Jurkat, Clone E6-1 (cell line): ENCODE data around the gene ADM.

ENCODE experiments used
- DNase-seq: peaks from one replicate; pipeline ENCODE4 v3.0.0-alpha.2; 2011; ENCODE audit warnings: low read depth, low spot score
- H3K4me3 ChIP-seq: 2 replicates; pipeline ENCODE4 v1.5.1; 2011; ENCODE audit warnings: mild to moderate bottlenecking, low read length, control low read depth, moderate library complexity

The ADM gene

DNA sequence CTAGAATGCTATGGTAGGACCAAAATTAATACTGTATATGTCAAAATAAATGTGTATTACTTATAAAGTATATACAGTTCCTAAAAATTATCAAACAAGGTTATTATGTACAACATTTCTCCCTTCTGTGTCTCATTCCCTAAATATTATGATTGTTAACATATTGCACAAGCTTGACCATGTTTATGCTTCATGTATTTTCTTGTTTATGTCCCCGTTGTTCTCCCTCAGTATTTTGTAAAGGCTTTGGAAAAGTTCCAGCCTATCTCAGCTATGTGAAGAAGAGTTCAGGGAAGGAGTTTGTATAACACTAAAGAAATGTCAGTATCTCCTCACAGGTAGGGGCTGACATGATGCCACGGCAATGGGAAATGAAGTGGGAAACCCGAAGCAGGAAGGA, 19.6 kb downstream of the ADM start:
- H3K4me3 ChIP-seq = no peak overlapping the region
- no peak for DNase-seq

DNA sequence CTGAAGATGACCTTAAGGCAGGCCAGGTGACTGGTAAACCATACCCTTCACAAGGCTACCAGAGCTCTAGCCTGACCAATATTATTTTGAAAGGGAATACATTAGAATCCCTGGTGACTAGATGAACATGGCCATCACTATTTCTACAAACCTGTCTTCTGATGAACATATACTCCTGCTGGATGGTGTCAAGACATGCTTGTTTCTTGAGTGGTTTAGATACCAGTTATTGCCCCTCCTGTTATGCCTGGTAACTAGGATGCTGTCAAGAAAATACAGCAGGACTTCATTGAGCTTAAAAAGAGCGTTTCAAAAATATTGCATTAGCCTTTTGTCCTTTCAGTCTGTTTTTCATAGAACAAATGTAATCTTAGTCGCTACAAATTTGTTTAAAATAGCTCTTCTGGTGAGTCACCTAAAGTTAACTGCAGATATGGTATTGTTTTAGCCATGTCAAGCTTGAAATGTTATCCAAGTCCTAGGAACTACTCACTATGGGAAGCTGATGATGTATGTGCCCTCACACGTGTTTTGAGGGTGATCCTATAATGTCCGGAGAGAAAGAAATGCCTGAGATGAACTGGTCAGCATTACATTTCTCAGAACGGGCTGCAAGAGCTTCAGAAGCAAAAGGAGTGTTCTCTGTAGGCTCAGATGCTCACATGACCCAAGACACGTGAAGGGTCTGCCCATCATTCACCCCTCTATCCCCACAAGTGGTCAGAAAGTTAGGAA, 20.6 kb downstream of the ADM start:
- H3K4me3 ChIP-seq = no peak overlapping the region
- no peak for DNase-seq

DNA sequence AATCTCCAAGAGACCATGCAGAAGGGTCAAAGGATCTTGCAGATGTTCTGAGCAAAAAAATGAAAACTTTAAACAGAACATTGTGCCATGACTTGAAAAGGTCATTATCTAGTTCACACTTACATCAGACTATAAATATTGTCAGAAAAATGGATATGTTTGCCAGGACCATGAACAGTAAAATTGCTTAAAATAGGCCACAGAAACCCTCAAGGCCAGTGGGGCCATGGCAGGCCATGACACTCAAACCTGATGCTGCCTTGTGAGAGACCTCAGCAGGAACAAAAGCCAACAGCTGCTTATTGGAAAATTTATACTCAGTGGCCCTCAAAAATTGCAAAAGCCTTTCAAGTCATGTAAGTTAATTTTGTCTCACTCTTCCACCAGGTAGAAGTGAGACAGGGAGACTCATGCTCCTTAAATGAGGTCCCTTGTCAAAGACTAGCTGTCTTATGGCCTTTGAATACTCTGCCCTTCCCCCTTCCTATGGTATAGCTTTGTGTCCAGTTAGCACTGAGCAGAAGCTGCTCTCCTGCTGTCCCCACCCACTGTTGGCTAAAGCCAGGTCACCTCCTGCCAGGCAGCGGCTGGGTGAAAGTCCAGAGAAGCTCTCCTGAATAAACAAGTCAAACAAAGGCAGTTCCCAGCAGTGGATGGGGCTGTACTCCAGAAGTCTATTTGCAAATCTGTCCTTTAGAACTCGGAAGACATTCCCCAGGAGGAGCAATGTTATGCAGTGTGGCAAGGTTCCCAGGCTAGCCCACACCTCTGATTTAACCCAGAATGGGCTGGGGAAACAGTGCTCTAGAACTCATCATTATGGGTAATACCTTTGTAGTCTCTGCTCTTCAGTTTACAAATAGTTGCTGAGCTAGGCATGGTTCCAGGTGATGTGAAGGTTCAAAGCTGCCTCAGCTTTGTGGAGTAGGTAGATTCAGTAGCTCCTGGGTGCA, 21.4 kb downstream of the ADM start:
- no peak overlapping the region for H3K4me3 ChIP-seq
- DNase-seq = no peak

DNA sequence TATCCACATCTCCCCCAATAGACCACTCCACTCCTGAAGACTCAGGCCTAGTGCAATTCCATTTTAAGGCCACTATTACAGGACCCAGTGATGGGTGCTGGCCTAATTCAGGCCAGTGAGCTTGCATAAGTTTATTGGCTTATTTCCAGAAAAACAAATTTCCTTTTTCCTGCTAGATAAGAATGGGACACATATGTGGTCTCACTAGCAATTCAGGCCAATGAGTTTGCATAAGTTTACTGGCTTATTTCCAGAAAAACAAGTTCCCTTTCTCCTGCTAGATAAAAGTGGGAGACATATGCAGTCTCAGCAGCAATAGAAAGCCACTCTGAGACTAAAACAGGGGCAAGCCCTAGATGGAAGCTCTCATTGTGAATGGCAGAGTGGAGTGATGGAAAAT, 22.4 kb downstream of the ADM start:
- DNase-seq = no peak
- H3K4me3 ChIP-seq = no peak overlapping the region

DNA sequence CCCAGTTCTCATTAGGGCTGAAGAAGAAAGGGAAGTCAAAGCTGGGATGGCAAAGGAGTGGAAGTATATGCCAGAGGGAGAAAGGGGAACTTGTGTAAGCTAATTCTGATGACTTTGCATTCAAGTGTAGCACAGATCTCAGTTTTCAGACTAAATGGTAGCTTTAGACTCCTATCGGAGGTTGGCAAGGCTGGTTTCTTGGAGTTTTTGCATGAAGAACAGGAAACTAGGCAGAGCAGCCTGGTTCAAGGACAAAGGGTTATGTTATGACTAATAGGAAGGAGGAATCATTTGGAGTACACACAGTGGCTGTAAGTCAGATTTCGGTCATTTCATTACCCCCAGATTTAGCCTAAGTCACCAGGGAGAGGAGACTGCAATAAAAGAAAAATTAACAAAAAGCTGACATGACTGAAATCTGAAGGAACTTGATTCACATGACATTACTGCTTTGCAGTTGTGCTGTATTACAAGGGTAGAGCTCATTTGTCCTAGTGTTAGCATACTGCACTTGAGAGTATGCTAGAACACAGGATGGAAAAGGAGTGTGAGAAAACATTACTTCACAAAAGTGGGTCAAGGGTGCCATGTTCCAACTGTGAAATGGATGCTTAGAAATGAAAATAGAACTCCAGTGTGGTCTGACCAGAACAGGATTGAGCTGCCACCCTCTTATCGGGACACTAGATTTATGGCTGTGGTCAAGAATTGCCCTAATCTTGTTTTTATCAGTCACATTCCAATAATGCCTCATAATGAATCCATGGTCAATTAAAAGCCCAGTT, 23.6 kb downstream of the ADM start:
- no peak for DNase-seq
- H3K4me3 ChIP-seq = no peak overlapping the region

DNA sequence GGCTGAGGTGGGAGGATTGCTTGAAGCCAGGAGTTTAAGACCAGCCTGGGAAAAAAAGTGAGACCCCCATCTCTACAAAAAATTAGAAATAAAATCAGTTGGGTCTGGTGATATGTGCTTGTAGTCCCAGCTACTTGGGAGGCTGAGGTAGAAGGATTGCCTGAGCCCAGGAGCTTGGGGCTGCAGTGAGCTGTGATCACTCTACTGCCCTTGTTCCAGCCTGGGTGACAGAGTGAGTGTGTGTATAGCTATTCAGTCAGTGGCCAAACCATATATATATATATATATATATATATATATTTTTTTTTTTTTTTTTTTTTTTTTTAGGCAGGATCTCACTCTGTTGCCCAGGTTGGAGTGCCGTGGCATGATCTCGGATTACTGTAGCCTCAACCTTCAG, 24.5 kb downstream of the ADM start:
- no peak overlapping the region for H3K4me3 ChIP-seq
- no peak for DNase-seq

DNA sequence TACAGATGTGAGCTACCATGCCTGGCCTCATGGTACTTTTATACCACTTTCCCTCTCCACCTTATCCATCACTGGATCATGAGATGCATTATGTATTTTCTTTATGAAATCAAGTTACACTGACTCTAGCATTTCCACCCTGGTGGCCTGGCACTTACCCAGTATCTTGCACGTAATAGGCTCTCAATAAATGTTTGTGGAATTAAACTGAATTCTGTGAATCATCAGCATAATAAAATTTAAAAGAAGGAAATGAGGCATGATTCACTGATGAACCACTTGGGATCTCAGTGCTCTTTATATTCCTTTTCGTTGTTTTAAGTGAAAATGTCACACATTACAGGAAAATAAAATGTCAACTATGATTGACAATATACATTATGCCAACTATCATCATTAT, 25.1 kb downstream of the ADM start:
- DNase-seq = no peak
- H3K4me3 ChIP-seq = no peak overlapping the region

DNA sequence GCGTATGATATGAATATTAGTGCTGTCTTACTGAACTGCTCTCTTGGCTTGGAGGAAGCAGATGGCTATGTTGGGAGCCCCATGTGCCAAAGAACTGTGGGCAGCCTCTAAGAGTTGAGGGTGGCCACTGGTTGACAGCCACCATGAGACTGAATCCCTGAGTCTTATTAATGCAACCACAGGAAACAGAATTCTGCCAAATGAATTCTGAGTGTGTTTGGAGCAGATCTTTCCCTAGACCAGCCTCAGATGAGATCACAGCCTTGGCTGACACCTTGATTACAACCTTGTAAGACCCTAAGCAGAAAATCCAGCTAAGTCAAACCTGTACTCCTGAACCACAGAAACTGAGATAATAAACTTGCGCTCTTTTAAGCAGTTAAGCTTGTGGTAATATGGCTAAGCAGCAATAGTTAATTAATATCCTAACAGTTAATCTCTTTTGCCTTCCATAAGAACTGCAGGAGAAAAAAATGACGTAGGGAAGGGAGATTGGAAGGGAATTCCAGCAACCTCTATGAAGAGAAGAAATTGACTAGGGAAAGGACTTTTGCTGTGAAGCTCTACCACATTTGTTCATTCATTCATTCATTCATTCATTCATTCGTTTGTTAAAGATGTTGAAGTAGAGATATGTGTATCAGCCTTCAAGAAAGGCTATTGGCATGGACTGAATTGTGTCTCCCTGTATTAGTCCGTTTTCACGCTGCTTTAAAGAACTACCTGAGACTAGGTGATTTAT, 26.8 kb downstream of the ADM start:
- H3K4me3 ChIP-seq = no peak overlapping the region

DNA sequence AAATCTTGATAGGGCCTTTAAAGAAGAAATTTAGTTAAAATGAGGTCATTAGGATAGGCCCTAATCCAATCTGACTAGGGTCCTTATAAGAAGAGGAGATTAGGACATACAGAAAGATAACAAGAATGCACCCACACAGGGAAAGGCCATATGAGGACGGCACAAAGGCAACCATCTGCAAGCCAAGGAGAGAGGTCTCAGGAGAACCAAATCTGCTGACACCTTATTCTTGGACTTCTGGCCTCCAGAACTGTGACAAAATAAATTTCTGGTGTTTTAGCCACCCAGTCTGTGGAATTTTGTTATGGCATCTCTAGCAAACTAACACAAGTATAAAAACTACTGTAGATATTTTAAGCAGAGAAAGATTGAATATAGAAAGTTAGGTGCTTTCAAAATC, 28.6 kb downstream of the ADM start:
- no peak for DNase-seq
- H3K4me3 ChIP-seq = no peak overlapping the region

More for the DNA sequence above, 26.8 kb downstream of the ADM start:
- no peak for DNase-seq

DNA sequence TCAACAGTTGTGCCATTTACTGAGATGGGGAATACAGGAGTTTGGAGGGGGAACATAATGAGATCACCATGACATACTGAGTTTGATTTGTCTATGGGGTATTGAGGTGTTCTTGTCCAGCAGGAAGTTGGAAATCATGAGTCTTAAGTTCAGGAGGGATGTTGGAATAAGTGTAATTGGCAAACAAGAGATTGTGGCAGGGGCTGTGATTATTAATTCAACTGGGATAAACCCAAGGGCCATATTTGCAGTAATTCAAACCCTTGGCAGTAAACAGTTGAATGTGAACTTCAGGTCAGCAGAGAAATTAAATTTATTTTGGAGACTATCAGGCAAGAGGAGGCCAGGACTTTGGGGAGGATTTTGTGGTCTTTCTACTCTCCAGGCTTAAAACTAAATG, 33.4 kb downstream of the ADM start:
- no peak for DNase-seq
- no peak overlapping the region for H3K4me3 ChIP-seq

DNA sequence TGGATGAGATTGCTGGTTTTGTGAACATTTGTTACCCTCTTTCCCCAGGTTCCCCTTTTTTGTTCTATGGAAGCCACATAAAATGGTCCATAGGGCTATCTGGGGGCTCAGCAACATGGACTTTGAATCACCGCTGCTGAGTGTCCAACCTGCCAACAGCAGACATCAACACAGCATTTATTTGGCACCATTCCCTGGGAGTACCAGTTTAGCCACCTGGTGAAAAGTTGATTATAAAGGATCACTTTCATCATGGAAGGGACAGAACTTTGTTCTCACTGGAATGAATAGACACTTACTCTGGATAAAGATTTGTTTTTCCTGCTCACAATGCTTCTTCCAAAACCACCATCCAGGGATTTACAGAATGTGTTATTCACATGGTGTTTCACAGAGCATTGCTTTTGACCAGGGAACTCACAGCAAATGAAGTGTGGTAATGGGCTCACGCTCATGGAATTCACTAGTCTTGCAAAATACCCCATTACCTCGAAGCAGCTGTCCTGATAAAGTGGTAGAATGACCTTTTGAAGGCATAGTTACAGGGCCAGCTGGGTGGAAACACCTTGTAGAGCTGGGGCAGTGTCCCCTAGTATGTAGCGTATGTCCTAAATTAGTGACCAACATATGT, 43.9 kb downstream of the ADM start:
- DNase-seq = no peak
- no peak overlapping the region for H3K4me3 ChIP-seq

DNA sequence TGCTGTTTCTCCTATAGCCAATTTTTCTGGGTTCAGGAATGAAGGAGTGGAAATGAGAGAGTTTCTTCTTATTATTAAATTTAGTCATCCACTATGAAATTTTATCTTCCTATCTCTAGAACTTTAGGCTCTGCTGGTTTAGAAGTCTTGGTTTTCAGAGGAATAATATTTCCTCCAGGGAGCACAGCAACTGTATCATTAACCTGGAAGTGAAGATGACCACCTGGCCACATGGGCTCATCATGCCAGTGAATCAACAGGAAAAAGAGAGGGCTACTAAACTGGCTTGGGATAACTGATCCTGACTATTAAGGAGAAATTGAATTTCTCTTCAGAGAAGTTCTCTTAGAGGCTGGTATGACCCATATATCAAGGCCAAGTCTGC, 44.4 kb downstream of the ADM start:
- no peak overlapping the region for H3K4me3 ChIP-seq
- no peak for DNase-seq

DNA sequence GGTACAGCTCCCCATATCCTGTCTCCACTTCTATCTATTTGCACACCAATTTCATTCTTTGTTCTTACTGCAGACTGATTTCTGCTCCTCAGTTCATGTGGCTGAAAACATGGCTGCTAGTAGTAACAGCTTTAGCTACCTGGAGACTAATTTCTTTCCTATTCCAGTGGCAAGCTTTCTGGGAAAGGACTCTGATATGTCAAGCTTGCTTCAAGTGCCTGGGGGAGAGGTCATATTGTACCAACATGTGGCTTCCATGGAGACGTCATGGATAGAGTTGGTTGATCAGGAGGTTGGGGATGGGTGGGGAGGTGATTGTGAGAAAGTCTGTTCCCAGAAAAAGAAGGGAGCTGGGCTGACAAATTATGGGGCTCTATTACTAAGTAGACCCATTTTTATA, 44.9 kb downstream of the ADM start:
- no peak overlapping the region for H3K4me3 ChIP-seq
- no peak for DNase-seq

DNA sequence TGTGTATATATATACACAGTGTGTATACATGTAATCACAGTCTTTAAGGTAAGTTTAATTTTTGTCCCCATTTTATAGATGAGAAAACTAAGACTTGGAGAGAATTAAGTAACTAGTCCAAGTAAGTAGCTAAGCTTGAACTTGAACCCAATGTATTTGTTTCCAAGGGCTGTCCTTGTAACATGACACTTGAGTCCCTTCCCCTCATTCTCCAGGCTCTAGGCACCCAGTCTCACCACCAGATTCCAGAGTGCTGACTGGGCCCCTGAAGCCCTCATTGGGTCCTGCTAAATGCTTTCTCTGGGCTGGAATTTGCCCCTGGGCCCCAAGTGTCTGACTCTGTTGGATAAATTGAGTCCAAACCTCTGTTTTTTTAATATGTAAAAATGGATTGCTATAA, 45.5 kb downstream of the ADM start:
- no peak overlapping the region for H3K4me3 ChIP-seq
- DNase-seq = no peak

DNA sequence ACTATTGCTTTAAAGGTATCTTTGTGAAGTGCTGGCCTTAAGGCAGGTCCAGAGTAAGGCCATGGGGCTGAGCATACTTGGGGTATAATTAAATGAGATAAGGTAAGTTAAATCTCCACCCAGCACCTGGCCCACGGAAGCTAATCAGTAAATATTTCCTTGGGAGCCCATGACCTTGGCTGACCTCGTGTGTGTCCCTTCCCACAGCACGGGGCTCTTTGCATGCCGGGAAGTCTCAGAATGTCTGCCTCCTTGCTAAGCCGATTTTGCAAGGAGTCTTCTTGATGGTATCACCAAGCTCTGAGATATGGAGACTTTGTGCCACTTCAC, 46.5 kb downstream of the ADM start:
- no peak overlapping the region for H3K4me3 ChIP-seq
- no peak for DNase-seq

DNA sequence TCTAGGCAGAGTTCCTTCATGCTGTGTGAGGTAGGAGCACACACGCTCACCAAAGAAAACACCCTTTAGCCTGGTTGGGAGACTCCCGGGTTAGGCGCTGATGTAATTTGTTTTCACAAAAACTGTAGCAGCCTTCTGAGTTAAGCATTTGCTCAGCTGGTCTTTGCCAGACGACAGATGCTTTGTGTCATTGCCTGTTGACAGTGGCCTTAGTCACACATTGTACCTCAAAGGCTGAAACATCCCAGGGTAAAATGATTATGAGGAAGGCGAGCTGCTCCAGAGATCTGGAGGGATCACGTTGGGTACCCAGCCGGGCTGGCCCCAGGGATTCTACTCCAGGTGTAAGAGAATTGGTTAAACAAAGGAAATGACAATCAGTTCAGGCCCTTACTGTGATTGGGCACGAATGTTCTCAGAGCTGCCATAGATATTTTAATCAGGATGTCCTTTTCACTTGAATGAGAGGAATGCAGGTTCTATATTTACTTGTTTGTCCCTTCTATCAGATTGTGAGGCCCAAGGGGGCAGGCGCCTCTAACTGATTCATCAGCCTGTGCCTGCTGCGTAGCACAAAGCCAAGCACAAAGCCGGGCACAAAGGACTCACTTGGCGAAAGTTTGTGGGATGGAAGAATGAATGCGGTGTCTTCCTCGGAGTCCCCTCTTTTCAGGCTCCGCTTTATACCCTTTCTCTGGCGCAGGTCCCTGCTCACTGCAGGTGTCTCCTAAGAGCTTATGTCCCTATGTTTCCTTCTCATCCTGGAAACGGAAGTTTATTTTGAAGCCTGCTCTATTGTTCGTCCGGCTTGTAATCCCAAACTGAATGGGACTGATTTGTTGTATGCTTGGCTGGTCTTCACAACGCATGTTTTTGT, 47.1 kb downstream of the ADM start:
- no peak for DNase-seq
- no peak overlapping the region for H3K4me3 ChIP-seq

DNA sequence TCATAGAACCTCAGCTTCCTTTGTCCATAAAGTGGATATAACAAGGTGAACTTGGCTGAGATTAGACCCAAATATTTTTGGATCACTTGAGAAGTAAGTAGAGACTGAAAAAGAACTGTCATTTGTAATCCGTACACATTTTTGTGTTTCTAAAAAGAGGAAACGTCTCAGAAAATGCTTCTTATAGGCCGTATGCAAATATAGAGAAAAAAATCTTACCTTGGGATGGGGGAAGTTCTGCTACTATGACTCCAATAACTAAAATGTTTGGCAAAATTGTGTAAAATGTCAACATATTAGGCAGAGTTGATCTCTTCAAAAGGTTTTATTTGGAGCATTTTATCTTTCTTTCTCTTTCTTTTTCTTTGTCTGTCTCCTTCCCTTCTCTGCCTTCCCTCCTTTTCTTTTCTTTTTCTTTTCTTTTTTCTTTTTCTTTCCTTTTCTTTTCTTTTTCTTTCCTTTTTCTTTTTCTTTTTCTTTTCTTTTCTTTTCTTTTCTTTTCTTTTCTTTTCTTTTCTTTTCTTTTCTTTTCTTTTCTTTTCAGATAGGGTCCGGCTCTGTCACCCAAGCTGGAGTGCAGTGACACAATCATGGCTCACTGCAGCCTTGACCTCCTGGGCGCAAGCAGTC, 48.2 kb downstream of the ADM start:
- no peak for DNase-seq

DNA sequence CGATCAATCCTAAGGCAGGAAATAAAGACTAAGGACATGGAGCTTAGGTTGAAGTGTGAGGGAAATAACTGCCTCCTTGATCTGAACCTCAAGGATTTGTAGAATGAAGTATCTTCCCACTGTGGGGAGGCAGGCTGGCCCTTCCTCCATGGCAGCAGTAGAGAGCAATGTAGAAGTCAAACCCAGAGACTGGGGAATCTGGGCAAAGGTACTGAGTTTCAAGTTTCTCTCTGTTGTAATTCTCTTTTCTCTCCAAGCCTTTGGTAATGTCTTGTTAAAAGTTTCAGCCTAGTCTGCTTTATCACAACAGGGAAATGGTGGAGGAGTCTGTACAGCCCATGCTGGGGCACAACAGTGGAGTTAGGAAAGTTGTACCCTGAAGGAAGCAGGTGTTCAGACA, 49.5 kb downstream of the ADM start:
- no peak for DNase-seq
- no peak overlapping the region for H3K4me3 ChIP-seq

More for the DNA sequence above, 48.2 kb downstream of the ADM start:
- no peak overlapping the region for H3K4me3 ChIP-seq
